HG03442 (cell line): Measurements from ENCODE around the gene DHX30.
"Not testable (repeated sequence)": the region's sequence is repeated elsewhere in the genome, so short reads cannot be mapped to it uniquely, and the experiment has no call there.

Source experiments
- ATAC-seq: cut with Tn5 transposase; IDR thresholded peaks from one replicate; pipeline ENCODE4 v1.9.1; 2021; ENCODE audit warnings: mild to moderate bottlenecking, moderate library complexity; ENCODE audit not compliant: unreplicated experiment

DHX30 gene

GRCh38 chr3:47804577-47804976, 1.6 kb downstream of the DHX30 start:
- ATAC-seq: no peak

GRCh38 chr3:47813551-47814177, 10.7 kb downstream of the DHX30 start:
- ATAC-seq: no peak

GRCh38 chr3:47817609-47818008, 14.7 kb downstream of the DHX30 start:
- no peak for ATAC-seq

- ATAC-seq: peak; percentile 85
Measured at GRCh38 chr3:47824541-47825473, 21.9 kb downstream of the DHX30 start.

- ATAC-seq: no peak
Measured at GRCh38 chr3:47825590-47825989, 22.7 kb downstream of the DHX30 start.

- not testable (repeated sequence) for ATAC-seq
Measured at GRCh38 chr3:47829482-47829881, 26.5 kb downstream of the DHX30 start.

- no peak for ATAC-seq
Measured at GRCh38 chr3:47836986-47837385, 34.0 kb downstream of the DHX30 start.

GRCh38 chr3:47838503-47838902, 35.6 kb downstream of the DHX30 start:
- no peak for ATAC-seq

- no peak for ATAC-seq
Measured at GRCh38 chr3:47841786-47842349, 38.9 kb downstream of the DHX30 start.

- no peak for ATAC-seq
Measured at GRCh38 chr3:47846186-47846879, 43.4 kb downstream of the DHX30 start.

- no peak for ATAC-seq
Measured at GRCh38 chr3:47846880-47847248, 43.9 kb downstream of the DHX30 start.

- no peak for ATAC-seq
Measured at GRCh38 chr3:47847260-47847659, 44.3 kb downstream of the DHX30 start.

GRCh38 chr3:47847801-47848518, 45.0 kb downstream of the DHX30 start:
- ATAC-seq: no peak

- no peak for ATAC-seq
Measured at GRCh38 chr3:47848599-47849117, 45.7 kb downstream of the DHX30 start.

GRCh38 chr3:47849186-47849698, 46.3 kb downstream of the DHX30 start:
- no peak for ATAC-seq

- ATAC-seq: no peak
Measured at GRCh38 chr3:47849699-47850563, 47.0 kb downstream of the DHX30 start.

GRCh38 chr3:47850564-47851410, 47.8 kb downstream of the DHX30 start:
- ATAC-seq: no peak

GRCh38 chr3:47851888-47852603, 49.1 kb downstream of the DHX30 start:
- no peak for ATAC-seq
